Muscle layer of duodenum (tissue), 2 donors: ENCODE data around the gene DCAF5.
"Not testable (repeated sequence)": the region's sequence is repeated elsewhere in the genome, so short reads cannot be mapped to it uniquely, and the experiment has no call there.

Source experiments
- H3K27ac ChIP-seq: one replicate; pipeline ENCODE4 v1.7.0; 2013; ENCODE audit warnings: mild to moderate bottlenecking, low read length
- H3K27me3 ChIP-seq: one replicate; pipeline ENCODE4 v1.7.0; 2013; ENCODE audit warnings: low read depth, mild to moderate bottlenecking, control low read depth, low read length
- H3K36me3 ChIP-seq, 2 donors: one replicate each; pipeline ENCODE4 v1.7.0; 2013; ENCODE audit warnings: low read length in 2 of 2, control low read depth in 1 of 2, mild to moderate bottlenecking in 1 of 2; ENCODE audit not compliant: insufficient read depth in 2 of 2, control insufficient read depth in 1 of 2
- H3K4me1 ChIP-seq, 2 donors: one replicate each; pipeline ENCODE4 v1.7.0; 2013; ENCODE audit warnings: low read length in 2 of 2, mild to moderate bottlenecking in 2 of 2, control low read depth in 1 of 2, moderate library complexity in 1 of 2; ENCODE audit not compliant: insufficient read depth in 2 of 2, control insufficient read depth in 1 of 2
- H3K4me3 ChIP-seq, 2 donors: one replicate each; pipeline ENCODE4 v1.7.0; 2013; ENCODE audit warnings: low read length in 2 of 2, low read depth in 1 of 2, mild to moderate bottlenecking in 1 of 2
- H3K9me3 ChIP-seq, 2 donors: one replicate each; pipeline ENCODE4 v1.7.0; 2013; ENCODE audit warnings: low read length in 2 of 2, control low read depth in 1 of 2, mild to moderate bottlenecking in 1 of 2; ENCODE audit not compliant: control insufficient read depth in 1 of 2
- donor health status: healthy.

Gene DCAF5

DNA sequence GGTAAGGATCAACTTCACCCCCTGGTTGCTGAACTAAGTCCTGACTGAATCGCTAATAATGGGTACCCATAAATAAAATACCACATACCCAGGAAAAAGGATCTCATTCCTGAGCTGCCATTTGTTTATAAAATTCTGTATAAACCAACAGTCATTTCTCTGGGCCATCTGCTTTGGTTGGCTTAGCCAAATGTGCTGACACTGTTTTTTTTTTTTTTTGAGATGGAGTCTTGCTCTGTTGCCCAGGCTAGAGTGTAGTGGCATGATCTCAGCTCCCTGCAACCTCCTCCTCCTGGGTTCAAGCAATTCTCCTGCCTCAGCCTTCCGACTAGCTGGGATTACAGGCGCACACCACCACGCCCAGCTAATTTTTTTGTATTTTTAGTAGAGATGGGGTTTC is 87.0 kb downstream of the DCAF5 start:
- not testable (repeated sequence) for H3K27me3 ChIP-seq, H3K4me3 ChIP-seq, H3K4me1 ChIP-seq, H3K27ac ChIP-seq, H3K9me3 ChIP-seq
- peaks cover 7 to 16% of the 10 kb centered on the region in 2 donors for H3K36me3 ChIP-seq

DNA sequence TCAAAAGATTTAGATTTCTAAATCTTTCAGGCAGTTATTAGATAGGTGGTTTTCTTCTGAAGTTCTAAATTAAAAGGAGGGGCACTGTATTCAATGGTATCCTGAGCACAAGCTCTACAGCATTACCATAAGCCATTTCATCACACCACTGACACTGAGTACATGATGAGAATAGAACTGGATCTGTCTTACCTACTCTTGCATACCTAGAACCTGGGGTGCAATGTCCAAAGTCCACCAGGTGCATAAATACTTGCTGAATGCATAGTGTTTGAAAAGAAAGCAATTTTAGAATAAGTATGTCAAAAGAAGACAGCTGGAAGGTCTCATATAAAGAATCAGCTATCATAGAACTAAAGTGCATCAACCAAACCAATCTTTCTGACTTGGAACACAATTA is 88.3 kb downstream of the DCAF5 start:
- H3K27ac ChIP-seq, result no peak overlapping the region
- no peak overlapping the region for H3K4me3 ChIP-seq
- no peaks in the 10 kb centered on the region for H3K9me3 ChIP-seq
- H3K36me3 ChIP-seq, result peaks cover 8 to 16% of the 10 kb centered on the region in 2 donors
- peaks cover 0 to 5% of the 10 kb centered on the region in 2 donors for H3K4me1 ChIP-seq
- H3K27me3 ChIP-seq, result no peaks in the 10 kb centered on the region

DNA sequence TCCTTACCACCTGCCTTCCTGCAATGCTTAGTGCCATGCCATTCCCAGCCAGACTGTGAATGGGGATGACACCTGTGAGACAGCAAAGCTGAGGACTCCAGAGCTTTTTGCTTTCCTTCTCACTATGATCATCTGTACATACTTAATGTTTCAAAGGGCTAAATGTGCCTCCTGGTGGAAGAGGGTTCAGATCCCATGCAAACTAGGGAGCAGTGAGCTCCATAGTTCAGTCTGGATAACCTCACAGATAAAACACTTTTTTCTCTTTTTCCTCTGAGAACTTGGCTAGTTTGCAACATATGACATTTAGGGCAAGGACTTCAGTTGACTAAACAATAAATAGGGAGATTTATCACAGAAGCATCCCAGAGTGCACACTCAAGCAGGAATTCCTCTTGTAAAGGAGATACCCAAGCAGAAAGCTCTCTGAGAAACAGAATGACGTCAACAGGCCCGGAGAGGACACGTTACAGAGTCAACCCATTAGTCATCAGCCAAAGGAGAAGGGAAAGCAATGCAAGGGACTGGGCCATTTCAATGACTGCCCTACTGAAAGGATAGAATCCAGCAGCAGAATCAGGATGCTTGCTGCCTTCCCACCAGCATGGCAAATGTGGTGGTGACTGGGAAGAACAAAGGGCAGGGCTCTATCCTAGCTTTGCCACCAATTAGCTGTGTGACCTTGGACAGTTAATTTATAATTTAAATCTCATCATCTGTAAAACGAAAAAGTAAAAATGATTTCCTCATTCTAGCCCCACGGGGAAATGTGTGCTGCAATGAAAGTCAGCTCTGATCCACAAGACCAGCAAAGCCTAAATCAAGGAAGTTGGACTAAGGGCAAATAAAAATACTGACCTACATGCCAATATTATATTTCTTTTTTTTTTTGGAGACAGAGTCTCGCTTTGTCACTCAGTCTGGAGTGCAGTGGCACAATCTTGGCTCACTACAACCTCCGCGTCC is 93.0 kb downstream of the DCAF5 start:
- peaks cover 0 to 15% of the 10 kb centered on the region in 2 donors for H3K4me1 ChIP-seq
- no peaks in the 10 kb centered on the region for H3K9me3 ChIP-seq
- H3K27ac ChIP-seq, result peak overlapping the region; percentile 76
- peaks cover 10 to 22% of the 10 kb centered on the region in 2 donors for H3K36me3 ChIP-seq
- no peak overlapping the region for H3K4me3 ChIP-seq
- H3K27me3 ChIP-seq, result no peaks in the 10 kb centered on the region

DNA sequence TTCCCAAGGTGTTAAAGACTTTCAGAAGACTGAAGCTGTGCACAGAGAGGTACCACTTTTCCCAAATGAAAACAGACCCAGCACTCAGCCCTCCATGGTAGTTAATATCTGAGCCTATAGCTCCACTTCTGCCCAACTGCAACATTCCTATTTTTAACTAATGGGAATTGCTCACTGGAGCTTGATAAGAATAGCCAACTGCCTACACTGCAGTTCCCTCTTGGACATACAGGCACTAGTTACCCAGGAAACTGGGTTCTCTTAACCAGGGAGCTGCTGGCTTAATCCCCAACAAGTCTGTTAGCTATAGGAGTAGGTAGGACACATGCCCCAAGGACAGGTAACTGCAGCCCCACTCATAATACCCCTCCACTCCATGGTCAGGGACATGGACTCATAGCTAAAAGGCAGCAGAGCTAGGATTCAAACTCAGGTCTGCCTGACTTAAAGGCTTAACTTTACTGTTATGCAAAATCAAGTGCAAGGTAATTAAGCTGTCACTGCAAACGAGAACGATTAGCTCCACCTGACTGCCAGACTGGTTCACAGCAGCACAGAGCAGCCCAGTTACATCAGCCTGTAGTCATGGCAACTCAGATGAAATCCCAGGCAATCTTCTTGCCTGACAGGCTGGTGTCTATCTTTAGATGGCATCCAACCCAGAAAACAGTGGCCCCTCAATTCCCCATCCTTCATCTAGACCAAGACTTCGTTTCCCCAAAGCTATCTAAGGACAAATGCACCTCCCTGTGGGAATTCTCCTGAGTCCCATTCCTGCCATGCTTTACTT is 96.7 kb downstream of the DCAF5 start:
- peak overlapping the region; percentile 61 for H3K27ac ChIP-seq
- no peaks in the 10 kb centered on the region for H3K27me3 ChIP-seq
- no peaks in the 10 kb centered on the region for H3K9me3 ChIP-seq
- H3K36me3 ChIP-seq, result peaks cover 19 to 35% of the 10 kb centered on the region in 2 donors
- H3K4me3 ChIP-seq, result no peak overlapping the region
- H3K4me1 ChIP-seq, result peaks cover 0 to 26% of the 10 kb centered on the region in 2 donors

DNA sequence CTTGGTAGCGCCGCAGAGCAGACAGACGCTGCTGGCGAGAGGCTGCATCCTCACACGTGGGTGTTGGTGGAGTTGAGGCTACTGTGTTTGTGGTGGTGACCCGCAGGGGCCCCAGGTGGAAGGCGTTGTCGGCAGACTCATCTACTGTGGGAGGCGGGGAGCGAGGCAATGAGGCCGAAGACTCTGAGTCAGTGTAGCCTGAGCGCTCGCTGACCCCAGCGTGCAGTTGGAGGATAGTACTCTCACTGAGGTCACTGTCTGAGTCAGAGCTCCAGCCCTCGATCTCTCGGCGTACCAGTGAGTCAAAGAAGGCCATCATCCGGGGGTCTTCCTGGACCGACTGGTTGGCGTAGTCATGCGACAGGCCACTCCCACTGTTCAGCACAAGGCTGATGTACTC is 97.8 kb downstream of the DCAF5 start:
- Histone ChIP-seq H3K4me1 (peaks cover 10 to 36% of the 10 kb centered on the region in 2 donors), H3K4me3 (no peak overlapping the region), H3K27ac (no peak overlapping the region), H3K9me3 (no peaks in the 10 kb centered on the region), H3K36me3 (peaks cover 18 to 33% of the 10 kb centered on the region in 2 donors), H3K27me3 (no peaks in the 10 kb centered on the region)

DNA sequence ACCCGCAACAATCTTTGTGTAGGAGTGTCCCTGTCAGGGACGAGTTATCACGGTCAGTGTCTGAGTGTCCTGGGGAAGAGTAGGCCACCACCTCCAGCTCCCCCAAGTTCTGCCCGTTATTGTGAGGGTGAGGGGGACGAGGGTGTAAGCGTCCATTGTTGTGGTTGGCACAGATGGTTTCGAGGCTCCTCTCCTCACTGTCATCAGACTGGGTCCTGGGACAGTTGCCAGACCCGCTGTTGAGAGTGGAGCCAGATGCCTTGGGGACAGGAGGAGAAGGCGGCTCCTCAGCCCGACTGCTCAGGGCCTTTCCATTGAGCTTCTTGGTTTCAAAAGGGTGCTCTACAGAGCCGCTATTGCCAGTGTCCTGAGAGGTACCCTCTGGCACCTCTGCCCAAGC is 98.9 kb downstream of the DCAF5 start:
- Histone ChIP-seq H3K27me3 (no peaks in the 10 kb centered on the region), H3K36me3 (peaks cover 18 to 30% of the 10 kb centered on the region in 2 donors), H3K9me3 (no peaks in the 10 kb centered on the region), H3K4me3 (no peak overlapping the region), H3K4me1 (peaks cover 18 to 36% of the 10 kb centered on the region in 2 donors), H3K27ac (no peak overlapping the region)

DNA sequence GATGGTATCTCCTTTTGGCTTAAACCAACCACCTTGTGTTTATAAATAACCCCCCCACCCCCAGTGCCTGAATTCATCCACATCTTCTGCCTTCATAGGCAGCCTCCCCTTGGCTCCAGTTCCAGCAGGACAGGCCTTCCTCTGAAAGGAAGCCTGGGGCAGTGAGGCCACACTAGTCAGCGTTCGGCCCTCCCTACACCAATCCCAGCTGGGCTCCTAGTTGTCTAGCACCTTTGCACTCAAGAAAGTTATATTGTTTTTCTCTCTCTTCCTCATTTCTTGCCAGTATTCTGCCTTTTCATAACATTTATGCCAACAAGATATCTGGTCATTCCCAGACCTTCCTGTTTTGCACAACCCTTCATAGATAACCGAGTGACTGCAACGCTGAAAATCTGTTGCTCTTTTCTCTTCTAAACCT is 100.7 kb downstream of the DCAF5 start:
- Histone ChIP-seq H3K27ac (no peak overlapping the region), H3K4me1 (peaks cover 18 to 38% of the 10 kb centered on the region in 2 donors), H3K4me3 (no peak overlapping the region), H3K36me3 (peaks cover 18 to 30% of the 10 kb centered on the region in 2 donors), H3K9me3 (no peaks in the 10 kb centered on the region), H3K27me3 (no peaks in the 10 kb centered on the region)

DNA sequence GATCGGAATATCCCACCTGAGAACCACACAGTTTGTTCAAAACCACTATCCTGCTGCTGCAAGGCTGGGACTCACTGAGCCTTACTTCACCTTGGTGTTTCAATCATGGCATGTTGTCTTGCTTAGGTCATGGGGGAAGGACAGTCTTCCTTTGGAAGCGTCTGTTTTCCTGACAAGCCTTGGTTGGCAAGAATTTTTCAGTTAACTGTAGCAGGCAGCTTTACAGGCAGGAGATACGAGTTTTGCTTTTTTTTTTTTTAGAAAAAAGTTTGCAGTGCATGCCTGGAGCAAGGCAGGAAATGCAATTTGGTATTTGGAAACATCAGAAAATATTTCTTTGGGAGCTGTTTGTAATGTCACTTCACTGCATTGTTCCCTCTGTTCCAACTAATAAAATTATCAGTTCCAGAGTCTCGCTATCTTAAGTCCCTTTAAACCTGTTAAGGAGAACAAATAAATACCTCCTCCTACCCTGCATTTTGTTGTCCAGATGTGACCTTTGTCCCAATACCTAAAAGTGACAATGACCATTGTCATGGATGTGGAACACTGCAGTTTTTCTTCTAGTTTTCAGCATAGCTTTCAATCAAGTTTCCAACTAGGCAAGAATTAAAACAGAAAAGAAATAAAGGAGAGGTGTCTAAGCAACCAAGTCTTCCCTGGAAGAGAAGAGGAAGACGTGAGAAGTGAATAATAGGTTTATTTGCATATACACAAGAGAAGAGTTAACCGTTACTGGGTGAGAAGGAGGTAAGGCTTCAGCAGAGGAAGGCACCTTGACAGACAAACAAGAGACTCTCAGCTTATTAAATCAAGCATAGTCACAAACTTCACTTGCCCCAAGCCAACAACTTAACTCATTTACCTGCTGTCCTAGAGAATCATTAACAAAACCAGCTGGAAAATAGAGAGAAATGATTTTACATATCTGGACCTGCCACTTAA is 102.4 kb downstream of the DCAF5 start:
- Histone ChIP-seq H3K9me3 (no peaks in the 10 kb centered on the region), H3K27ac (peak overlapping the region; percentile 21), H3K4me1 (peaks cover 33 to 46% of the 10 kb centered on the region in 2 donors), H3K36me3 (peaks cover 15 to 27% of the 10 kb centered on the region in 2 donors), H3K27me3 (no peaks in the 10 kb centered on the region), H3K4me3 (no peak overlapping the region)

DNA sequence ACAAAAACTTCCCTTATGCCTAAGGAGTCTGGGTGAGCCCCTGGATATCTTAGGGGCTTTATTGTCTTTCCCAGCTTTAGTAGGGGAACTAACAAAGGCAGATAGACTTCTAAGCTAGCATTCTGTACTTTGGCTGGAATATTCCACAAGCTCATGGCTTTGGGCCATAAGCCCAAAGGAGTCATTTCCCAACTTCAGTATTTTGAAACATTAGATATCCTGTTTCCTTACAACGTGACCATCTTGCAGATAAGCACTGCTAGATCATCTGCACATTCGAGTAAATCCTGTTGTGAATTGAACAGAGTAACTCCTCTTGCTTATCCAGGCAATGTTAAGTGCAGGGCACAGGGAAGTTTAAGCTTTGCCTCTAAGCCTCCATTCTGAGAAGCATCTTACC is 103.2 kb downstream of the DCAF5 start:
- Histone ChIP-seq H3K36me3 (peaks cover 15 to 19% of the 10 kb centered on the region in 2 donors), H3K9me3 (no peaks in the 10 kb centered on the region), H3K27me3 (no peaks in the 10 kb centered on the region), H3K27ac (peak overlapping the region; percentile 21), H3K4me3 (no peak overlapping the region), H3K4me1 (peaks cover 34 to 54% of the 10 kb centered on the region in 2 donors)

DNA sequence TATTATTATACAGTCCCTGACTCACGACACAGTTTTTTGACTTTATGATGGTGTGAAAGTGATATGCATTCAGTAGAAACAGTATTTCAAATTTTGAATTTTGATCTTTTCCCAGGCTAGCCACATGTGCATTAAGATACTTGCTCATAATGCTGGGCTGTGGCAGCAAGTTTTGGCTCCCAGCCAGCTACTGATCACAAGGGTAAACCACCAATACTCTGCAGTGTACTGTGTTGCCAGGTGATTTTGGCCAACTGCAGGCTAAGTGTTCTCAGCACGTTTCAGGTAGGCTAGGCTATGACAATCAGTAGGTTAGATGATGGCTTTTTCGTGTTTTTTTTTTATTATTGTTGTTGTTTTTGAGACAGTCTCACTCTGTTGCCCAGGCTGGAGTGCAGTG is 104.5 kb downstream of the DCAF5 start:
- peaks cover 44 to 66% of the 10 kb centered on the region in 2 donors for H3K4me1 ChIP-seq
- H3K9me3 ChIP-seq, result no peaks in the 10 kb centered on the region
- H3K27ac ChIP-seq, result no peak overlapping the region
- H3K27me3 ChIP-seq, result no peaks in the 10 kb centered on the region
- H3K36me3 ChIP-seq, result peaks cover 5 to 7% of the 10 kb centered on the region in 2 donors
- no peak overlapping the region for H3K4me3 ChIP-seq
